ENCODE data around the gene SLC18B1. TPM values are rescaled to one million over a fixed set of nuclear protein-coding genes. Genes with fewer than 3 reads are reported as not detected.

The SLC18B1 gene
- total and polyA plus RNA-seq, 2 of the 13 experiments (the other 11 are each of a cell fraction or from before 2014, with no cell fraction given), result 11.4 to 13.8 TPM

DNA sequence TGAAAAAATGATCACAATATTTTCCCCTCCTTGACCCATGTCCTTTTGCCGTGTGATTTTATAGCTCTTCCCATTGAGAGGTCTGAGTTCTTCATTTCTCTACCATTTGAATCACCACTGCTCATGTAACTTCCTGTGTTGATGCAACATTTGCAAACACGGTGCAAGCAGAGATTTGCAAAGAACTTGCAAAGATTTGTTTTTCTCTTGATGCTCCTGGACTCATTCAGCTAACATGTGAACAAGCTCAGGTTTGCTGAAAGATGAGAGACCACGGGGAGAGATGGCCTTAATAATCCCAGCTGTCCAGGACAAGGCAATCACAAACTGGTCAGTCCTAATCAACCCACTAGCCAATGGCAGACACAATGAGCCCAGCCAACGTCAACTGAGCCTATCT is 49.3 kb downstream of the SLC18B1 start (continued):
- TF ChIP-seq, protein P1, sequence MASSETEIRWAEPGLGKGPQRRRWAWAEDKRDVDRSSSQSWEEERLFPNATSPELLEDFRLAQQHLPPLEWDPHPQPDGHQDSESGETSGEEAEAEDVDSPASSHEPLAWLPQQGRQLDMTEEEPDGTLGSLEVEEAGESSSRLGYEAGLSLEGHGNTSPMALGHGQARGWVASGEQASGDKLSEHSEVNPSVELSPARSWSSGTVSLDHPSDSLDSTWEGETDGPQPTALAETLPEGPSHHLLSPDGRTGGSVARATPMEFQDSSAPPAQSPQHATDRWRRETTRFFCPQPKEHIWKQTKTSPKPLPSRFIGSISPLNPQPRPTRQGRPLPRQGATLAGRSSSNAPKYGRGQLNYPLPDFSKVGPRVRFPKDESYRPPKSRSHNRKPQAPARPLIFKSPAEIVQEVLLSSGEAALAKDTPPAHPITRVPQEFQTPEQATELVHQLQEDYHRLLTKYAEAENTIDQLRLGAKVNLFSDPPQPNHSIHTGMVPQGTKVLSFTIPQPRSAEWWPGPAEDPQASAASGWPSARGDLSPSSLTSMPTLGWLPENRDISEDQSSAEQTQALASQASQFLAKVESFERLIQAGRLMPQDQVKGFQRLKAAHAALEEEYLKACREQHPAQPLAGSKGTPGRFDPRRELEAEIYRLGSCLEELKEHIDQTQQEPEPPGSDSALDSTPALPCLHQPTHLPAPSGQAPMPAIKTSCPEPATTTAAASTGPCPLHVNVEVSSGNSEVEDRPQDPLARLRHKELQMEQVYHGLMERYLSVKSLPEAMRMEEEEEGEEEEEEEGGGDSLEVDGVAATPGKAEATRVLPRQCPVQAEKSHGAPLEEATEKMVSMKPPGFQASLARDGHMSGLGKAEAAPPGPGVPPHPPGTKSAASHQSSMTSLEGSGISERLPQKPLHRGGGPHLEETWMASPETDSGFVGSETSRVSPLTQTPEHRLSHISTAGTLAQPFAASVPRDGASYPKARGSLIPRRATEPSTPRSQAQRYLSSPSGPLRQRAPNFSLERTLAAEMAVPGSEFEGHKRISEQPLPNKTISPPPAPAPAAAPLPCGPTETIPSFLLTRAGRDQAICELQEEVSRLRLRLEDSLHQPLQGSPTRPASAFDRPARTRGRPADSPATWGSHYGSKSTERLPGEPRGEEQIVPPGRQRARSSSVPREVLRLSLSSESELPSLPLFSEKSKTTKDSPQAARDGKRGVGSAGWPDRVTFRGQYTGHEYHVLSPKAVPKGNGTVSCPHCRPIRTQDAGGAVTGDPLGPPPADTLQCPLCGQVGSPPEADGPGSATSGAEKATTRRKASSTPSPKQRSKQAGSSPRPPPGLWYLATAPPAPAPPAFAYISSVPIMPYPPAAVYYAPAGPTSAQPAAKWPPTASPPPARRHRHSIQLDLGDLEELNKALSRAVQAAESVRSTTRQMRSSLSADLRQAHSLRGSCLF (CRISPR knock-in tag; IDR thresholded peaks at IDR 0.05; ENCODE audit: borderline replicate concordance), result no peak
- TF ChIP-seq, protein P2, sequence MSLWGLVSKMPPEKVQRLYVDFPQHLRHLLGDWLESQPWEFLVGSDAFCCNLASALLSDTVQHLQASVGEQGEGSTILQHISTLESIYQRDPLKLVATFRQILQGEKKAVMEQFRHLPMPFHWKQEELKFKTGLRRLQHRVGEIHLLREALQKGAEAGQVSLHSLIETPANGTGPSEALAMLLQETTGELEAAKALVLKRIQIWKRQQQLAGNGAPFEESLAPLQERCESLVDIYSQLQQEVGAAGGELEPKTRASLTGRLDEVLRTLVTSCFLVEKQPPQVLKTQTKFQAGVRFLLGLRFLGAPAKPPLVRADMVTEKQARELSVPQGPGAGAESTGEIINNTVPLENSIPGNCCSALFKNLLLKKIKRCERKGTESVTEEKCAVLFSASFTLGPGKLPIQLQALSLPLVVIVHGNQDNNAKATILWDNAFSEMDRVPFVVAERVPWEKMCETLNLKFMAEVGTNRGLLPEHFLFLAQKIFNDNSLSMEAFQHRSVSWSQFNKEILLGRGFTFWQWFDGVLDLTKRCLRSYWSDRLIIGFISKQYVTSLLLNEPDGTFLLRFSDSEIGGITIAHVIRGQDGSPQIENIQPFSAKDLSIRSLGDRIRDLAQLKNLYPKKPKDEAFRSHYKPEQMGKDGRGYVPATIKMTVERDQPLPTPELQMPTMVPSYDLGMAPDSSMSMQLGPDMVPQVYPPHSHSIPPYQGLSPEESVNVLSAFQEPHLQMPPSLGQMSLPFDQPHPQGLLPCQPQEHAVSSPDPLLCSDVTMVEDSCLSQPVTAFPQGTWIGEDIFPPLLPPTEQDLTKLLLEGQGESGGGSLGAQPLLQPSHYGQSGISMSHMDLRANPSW (CRISPR knock-in tag; IDR thresholded peaks at IDR 0.05; ENCODE audit: borderline replicate concordance), result no peak
- no peak for TF ChIP-seq ZNF354B (CRISPR knock-in tag; IDR thresholded peaks at IDR 0.05)
- no peak for TF ChIP-seq CREM (IDR thresholded peaks at IDR 0.05)
- no peak for TF ChIP-seq CREM (CRISPR knock-in tag; IDR thresholded peaks at IDR 0.05)
- 0 out of 2 replicates have a peak, but pooled peaks have one; percentile 34 for TF ChIP-seq THAP11 (CRISPR knock-in tag; IDR thresholded peaks at IDR 0.05)
- no peak for TF ChIP-seq ZNF746 (CRISPR knock-in tag; IDR thresholded peaks at IDR 0.05)
- no peak for TF ChIP-seq MBD4 (IDR thresholded peaks at IDR 0.05; ENCODE audit: borderline replicate concordance, low read length)
- TF ChIP-seq POLR2AphosphoS5 (IDR thresholded peaks at IDR 0.05; ENCODE audit: low read depth, low read length), result no peak
- no peak for TF ChIP-seq CCDC6 (CRISPR knock-in tag; IDR thresholded peaks at IDR 0.05)
- no peak for TF ChIP-seq ZNF160 (CRISPR knock-in tag; IDR thresholded peaks at IDR 0.05)
- no peak for TF ChIP-seq DNMT3B (CRISPR knock-in tag; conservative IDR thresholded peaks at IDR 0.05)
- TF ChIP-seq THRA (CRISPR knock-in tag; IDR thresholded peaks at IDR 0.05; ENCODE audit: borderline replicate concordance), result no peak
- no peak for TF ChIP-seq ELF4 (CRISPR knock-in tag; IDR thresholded peaks at IDR 0.05; ENCODE audit: borderline replicate concordance)
- 0 out of 2 replicates have a peak, but pooled peaks have one; percentile 10 for TF ChIP-seq SOX5 (CRISPR knock-in tag; IDR thresholded peaks at IDR 0.05; ENCODE audit: borderline replicate concordance)
- TF ChIP-seq ZNF674 (CRISPR knock-in tag; IDR thresholded peaks at IDR 0.05; ENCODE audit: low read depth), result no peak
- no peak for TF ChIP-seq AHR (CRISPR knock-in tag; IDR thresholded peaks at IDR 0.05)
- no peak for TF ChIP-seq ZSCAN20 (CRISPR knock-in tag; IDR thresholded peaks at IDR 0.05; ENCODE audit: borderline replicate concordance)
- no peak for TF ChIP-seq ZNF253 (CRISPR knock-in tag; IDR thresholded peaks at IDR 0.05; ENCODE audit: borderline replicate concordance)
- no peak for TF ChIP-seq SP1 (IDR thresholded peaks at IDR 0.05)
- TF ChIP-seq SP1 (CRISPR knock-in tag; IDR thresholded peaks at IDR 0.05), result no peak
- TF ChIP-seq ZNF781 (CRISPR knock-in tag; IDR thresholded peaks at IDR 0.05; ENCODE audit: borderline replicate concordance, not compliant biosample characterization), result no peak
- no peak for TF ChIP-seq MTA3 (CRISPR knock-in tag; IDR thresholded peaks at IDR 0.05)
- TF ChIP-seq ZNF589 (CRISPR knock-in tag; conservative IDR thresholded peaks at IDR 0.05), result no peak
- TF ChIP-seq TP53 (CRISPR knock-in tag; conservative IDR thresholded peaks at IDR 0.05), result no peak

All from HepG2 (cell line).